HG02943 (cell line): ENCODE results near the gene QRICH2.
"Not testable (repeated sequence)": the region's sequence is repeated elsewhere in the genome, so short reads cannot be mapped to it uniquely, and the experiment has no call there.

ENCODE experiments used
- ATAC-seq: cut with Tn5 transposase; IDR thresholded peaks from one replicate; pipeline ENCODE4 v1.9.1; 2021; ENCODE audit warnings: mild to moderate bottlenecking, low read depth, moderate library complexity; ENCODE audit not compliant: unreplicated experiment

QRICH2 gene, protein sequence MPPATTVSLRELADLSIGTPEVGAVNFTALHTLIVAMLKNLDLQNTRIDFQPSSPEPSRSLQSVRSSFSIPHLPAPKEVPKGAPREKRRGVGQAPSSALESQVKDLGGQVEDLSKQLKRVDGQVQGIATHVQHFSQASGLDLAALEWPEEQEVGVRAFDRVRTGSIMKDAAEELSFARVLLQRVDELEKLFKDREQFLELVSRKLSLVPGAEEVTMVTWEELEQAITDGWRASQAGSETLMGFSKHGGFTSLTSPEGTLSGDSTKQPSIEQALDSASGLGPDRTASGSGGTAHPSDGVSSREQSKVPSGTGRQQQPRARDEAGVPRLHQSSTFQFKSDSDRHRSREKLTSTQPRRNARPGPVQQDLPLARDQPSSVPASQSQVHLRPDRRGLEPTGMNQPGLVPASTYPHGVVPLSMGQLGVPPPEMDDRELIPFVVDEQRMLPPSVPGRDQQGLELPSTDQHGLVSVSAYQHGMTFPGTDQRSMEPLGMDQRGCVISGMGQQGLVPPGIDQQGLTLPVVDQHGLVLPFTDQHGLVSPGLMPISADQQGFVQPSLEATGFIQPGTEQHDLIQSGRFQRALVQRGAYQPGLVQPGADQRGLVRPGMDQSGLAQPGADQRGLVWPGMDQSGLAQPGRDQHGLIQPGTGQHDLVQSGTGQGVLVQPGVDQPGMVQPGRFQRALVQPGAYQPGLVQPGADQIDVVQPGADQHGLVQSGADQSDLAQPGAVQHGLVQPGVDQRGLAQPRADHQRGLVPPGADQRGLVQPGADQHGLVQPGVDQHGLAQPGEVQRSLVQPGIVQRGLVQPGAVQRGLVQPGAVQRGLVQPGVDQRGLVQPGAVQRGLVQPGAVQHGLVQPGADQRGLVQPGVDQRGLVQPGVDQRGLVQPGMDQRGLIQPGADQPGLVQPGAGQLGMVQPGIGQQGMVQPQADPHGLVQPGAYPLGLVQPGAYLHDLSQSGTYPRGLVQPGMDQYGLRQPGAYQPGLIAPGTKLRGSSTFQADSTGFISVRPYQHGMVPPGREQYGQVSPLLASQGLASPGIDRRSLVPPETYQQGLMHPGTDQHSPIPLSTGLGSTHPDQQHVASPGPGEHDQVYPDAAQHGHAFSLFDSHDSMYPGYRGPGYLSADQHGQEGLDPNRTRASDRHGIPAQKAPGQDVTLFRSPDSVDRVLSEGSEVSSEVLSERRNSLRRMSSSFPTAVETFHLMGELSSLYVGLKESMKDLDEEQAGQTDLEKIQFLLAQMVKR (N-terminal part only)

DNA sequence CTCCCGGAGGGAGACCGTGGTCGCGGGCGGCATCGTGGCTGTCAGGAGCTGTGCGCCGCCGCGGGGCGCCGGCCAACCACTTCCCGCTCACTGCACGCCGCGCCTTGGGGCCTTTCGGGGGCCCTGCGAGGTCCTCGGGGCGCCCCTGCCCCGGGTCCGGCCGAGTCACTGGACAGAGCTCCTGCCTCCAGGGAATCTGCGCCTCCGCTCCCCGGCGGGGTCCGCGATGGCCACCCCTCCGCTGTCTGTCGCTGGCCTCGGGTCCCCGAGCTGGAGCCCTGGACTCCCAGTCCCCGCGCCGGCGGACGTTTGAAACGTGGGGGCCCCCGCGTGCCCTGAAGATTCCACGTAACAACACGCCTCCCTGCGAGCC, at the start of gene QRICH2:
Gene QRICH2, minus strand, starts transcription at position 311 of the 373 bp plus-strand sequence. Its CDS starts 278 bp downstream, at position 33.
- ATAC-seq = no peak

- no peak for ATAC-seq
These were observed 49.6 kb upstream of the QRICH2 start for GRCh38 chr17:76357597-76358158.

DNA sequence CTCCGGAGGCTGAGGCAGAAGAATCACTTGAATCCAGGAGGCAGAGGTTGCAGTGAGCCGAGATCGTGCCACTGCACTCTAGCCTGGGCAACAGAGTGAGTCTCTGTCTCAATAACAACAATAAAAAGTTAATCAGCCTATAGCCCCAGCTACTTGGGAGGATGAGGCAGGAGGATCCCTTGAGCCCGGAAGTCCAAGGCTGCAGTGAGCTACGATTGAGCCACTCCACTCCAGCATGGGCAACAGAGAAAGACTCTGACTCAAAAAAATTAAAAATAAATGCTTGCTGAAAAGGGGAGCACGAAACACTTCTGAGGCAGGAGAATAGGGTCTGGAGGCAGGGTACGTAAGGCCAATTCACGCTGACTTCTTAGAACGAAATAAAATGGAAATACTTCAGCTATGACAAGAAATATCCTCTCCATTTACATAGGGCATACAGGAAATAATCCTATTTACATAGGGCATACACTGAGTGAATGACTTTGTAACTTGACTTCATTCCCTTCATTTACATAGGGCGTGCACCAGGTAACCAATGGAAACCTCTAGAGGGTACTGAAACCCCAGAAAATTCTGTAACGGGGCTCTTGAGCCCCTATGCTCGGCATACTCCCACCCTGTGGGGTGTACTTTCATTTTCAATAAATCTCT, 48.9 kb upstream of the QRICH2 start:
- ATAC-seq = no peak

DNA sequence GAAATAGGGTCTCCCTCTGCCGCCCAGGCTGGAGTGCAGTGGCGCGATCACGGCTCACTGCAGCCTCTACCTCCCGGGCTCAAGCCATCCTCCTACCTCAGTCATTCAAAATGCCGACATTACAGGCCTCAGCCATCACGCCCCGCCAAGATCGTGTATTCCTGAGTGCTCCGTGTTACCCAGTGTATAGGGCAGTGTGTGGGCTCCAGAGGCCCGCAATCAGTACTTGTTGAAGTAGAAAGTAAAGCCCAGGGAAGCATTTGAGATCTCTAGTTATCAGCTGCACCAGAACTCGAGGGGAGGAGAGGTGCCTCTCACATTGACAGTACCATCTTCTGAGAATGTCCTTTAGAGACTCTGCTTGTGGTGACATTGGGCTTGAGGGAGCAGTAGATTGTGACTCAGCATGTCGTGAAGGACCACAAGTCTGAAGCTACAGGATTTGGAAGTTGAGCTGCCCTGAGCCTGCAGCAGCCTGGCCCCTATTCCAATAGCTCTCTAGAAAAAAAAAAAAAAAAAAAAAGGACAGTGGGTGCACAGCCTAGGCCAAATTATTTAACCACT, 46.8 kb upstream of the QRICH2 start:
- ATAC-seq = no peak

GRCh38 chr17:76354317-76354729, 46.2 kb upstream of the QRICH2 start:
- no peak for ATAC-seq

GRCh38 chr17:76353599-76354316, 45.7 kb upstream of the QRICH2 start, which contains the start of gene PRPSAP1:
PRPSAP1 (minus strand) TSS chr17:76353916; CDS start chr17:76353703, 213 bp downstream.
- ATAC-seq = peak; percentile 71

GRCh38 chr17:76353004-76353598, 45.0 kb upstream of the QRICH2 start:
- peak; percentile 36 for ATAC-seq

DNA sequence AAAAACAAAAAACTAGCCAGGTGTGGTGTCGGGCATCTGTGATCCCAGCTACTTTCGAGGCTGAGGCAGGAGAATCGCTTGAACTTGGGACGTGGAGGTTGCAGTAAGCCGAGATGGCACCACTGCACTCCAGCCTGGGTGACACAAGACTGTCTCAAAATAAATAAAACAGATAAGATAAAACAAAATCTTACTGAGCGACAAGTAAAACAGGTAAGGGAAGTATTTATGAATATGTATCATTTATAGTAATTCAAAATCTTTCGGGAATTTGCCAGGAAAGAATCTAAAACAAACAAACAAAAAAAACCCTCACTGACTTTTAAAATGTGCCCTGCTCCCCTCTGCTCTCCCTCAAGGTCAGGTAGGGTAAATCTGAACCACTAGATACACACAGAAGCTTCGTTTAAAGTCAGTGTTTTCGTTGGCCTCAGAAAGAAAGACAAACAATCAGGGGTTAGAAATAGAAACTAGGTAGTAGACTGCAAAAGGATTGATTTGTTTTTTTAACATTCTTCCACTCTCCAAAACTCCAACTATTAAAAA, 43.5 kb upstream of the QRICH2 start:
- ATAC-seq = no peak

GRCh38 chr17:76350463-76350862, 42.4 kb upstream of the QRICH2 start:
- ATAC-seq = no peak

- not testable (repeated sequence) for ATAC-seq
These were observed 38.9 kb upstream of the QRICH2 start for GRCh38 chr17:76346936-76347335.

DNA sequence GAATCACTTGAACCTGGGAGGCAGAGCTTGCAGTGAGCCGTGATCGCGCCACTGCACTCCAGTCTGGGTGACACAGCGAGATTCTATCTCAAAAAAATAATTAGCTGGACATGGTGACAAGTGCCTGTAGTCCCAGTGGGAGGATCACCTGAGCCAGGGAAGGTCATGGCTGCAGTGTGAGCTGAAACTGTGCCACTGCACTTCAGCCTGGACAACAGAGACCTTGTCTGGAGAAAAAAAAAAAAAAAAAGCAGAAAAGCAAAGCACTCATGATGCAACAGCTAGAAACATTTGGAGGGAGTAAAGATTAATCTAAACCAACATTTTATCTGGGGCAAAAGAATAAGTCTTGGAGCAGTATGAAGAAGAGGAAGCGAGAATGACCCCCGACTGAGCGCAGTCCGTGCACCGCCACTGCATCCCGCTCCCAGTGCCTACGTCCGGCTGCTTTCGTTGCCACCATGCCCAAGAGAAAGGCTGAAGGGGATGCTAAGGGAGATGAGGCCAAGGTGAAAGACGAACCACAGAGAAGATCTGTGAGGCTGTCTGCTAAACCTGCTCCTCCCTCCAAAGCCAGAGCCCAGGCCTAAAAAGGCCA, 37.4 kb upstream of the QRICH2 start:
- ATAC-seq = no peak

- no peak for ATAC-seq
These were observed 35.0 kb upstream of the QRICH2 start for GRCh38 chr17:76343106-76343505.

- ATAC-seq = no peak
These were observed 33.2 kb upstream of the QRICH2 start for GRCh38 chr17:76341301-76341700.

- ATAC-seq = no peak
These were observed 29.3 kb upstream of the QRICH2 start for GRCh38 chr17:76337413-76337777.

DNA sequence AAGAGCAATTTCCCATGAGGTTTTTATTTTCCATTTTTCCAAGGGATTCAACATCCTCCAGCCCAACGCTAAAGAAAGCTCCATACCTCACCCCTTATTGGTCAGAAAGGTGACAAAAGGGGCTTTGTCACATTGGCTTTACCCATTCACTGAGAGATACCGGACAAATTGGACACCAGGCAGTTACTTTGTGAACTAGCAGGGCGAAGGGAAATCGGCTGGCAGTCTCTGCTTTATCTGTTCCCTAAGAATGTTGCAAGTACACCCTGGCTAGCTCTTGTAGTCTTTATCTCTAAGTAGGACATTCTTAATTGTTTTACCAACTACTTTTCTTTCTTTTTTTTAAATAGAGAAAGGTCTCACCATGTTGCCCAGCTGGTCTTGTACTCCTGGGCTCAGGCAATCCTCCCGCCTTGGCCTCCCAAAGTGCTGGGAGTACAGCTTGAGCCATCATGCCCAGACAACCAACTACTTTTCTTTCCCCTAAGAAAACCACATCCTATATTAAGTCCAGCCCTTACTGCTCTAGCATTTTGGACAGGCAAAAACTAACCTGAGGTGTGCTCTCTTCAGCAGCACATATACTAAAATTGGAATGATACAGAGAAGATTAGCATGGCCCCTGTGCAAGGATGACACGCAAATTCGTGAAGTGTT, 28.8 kb upstream of the QRICH2 start:
- ATAC-seq = no peak

GRCh38 chr17:76335716-76336381, 27.8 kb upstream of the QRICH2 start:
- ATAC-seq = no peak
